GM06990 (cell line): ENCODE measurements around the gene SH3PXD2B.

Source experiments
- DNase-seq: peaks from one replicate; pipeline ENCODE4 v3.0.0-alpha.2; 2011; ENCODE audit not compliant: insufficient read length; ENCODE audit errors: extremely low read depth
- H3K27me3 ChIP-seq: replicated peaks from 2 replicates; pipeline ENCODE4 v1.6.0; 2011; ENCODE audit warnings: low read length; ENCODE audit not compliant: control insufficient read depth, insufficient read depth
- H3K36me3 ChIP-seq: 2 replicates; pipeline ENCODE4 v1.5.1; 2011; ENCODE audit warnings: low read length; ENCODE audit not compliant: control insufficient read depth, insufficient read depth
- H3K4me3 ChIP-seq: replicated peaks from 2 replicates; pipeline ENCODE4 v1.5.1; 2011; ENCODE audit warnings: low read depth, mild to moderate bottlenecking, control low read depth, low read length
- TF ChIP-seq, protein P1 (sequence below): IDR thresholded peaks from 2 replicates; pipeline ENCODE4 v1.5.1; 2011; ENCODE audit warnings: low read length, control low read depth, mild to moderate bottlenecking, inconsistent platforms; ENCODE audit not compliant: insufficient read depth, poor library complexity, severe bottlenecking

Gene SH3PXD2B

DNA sequence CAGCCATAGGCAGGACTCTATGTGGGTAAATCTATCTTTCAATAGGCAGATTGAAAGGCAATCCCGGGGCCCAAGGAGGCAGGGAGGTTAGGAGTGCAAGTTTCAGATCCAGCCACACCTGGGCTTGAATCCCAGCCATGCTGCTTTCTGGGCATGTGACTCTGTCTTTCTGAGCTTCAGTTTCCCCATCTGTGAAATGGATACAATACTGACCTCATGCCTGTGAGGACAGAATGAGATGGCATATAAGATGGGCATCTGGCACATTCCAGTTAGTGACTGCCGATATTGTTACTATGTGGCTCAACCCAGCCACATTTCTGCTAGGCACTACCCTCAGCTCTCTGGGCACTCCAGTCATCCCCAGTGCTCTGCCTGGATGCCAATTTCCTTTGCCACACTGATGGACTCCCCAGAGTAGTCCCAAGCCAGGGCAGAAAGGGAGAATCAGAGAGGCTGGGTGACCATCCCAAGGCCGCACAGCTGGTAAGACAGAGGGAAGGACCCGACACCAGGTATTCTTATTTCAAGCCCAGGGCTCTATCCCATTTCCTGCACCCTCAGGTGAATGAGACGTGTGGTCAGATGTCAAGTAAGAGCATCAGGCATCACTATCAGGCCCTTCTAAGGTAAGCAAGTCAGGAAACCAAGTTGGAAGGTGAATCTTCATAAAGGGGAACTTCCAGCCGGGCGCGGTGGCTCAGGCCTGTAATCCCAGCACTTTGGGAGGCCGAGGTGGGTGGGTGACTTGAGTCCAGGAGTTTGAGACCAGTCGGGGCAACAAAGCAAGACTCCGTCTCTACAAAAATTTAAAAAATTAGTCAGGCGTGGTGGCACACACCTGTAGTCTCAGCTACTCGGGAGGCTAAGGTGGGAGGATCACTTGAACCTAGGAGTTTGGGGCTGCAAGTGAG, 38.7 kb downstream of the SH3PXD2B start:
- no peak overlapping the region for H3K4me3 ChIP-seq
- no peak for DNase-seq
- no peaks in the 10 kb centered on the region for H3K36me3 ChIP-seq
- H3K27me3 ChIP-seq = no peaks in the 10 kb centered on the region
- TF ChIP-seq, protein P1, sequence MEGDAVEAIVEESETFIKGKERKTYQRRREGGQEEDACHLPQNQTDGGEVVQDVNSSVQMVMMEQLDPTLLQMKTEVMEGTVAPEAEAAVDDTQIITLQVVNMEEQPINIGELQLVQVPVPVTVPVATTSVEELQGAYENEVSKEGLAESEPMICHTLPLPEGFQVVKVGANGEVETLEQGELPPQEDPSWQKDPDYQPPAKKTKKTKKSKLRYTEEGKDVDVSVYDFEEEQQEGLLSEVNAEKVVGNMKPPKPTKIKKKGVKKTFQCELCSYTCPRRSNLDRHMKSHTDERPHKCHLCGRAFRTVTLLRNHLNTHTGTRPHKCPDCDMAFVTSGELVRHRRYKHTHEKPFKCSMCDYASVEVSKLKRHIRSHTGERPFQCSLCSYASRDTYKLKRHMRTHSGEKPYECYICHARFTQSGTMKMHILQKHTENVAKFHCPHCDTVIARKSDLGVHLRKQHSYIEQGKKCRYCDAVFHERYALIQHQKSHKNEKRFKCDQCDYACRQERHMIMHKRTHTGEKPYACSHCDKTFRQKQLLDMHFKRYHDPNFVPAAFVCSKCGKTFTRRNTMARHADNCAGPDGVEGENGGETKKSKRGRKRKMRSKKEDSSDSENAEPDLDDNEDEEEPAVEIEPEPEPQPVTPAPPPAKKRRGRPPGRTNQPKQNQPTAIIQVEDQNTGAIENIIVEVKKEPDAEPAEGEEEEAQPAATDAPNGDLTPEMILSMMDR = no peak

DNA sequence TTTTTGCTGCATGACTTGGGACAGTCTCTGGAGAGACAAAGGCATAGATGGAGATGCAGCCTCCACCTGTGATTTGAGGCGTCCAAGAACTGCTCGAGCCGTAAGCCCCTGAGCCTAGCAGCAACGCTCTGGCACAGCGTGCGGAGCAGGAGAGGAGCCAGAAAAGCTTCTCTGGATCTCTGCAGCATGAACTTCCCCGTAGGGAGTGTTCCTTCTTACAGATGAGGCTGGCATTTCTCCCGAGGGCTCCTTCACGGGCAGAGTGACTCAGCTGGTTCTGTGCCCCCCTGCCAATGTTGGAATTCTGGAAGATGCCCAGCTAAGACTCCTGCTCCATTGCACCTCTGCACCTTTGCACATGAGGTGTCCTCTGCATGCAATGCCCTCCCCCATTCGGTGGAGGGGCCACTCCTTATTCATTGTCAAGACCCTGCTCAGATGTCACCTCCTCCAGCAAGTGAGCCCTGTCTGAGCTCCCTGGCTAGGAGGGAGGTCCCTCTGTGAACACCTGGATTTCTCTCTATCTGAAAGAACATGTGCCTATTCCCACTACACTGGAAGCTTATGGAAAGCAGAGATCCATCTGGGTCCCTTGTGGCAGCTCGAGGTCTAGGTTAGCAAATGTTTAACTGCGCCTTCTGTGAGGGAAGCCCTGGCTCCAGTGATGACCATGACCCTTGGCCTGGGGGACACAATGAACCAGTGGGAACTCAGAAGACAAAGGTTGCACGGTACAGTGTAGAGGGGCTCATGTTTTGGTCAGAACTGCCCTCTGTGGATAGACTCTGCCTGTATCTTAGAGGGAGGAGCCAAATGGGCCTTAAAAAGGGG, 39.6 kb downstream of the SH3PXD2B start:
- no peaks in the 10 kb centered on the region for H3K27me3 ChIP-seq
- H3K36me3 ChIP-seq = no peaks in the 10 kb centered on the region
- DNase-seq = no peak
- TF ChIP-seq, protein P1 = no peak
- no peak overlapping the region for H3K4me3 ChIP-seq

DNA sequence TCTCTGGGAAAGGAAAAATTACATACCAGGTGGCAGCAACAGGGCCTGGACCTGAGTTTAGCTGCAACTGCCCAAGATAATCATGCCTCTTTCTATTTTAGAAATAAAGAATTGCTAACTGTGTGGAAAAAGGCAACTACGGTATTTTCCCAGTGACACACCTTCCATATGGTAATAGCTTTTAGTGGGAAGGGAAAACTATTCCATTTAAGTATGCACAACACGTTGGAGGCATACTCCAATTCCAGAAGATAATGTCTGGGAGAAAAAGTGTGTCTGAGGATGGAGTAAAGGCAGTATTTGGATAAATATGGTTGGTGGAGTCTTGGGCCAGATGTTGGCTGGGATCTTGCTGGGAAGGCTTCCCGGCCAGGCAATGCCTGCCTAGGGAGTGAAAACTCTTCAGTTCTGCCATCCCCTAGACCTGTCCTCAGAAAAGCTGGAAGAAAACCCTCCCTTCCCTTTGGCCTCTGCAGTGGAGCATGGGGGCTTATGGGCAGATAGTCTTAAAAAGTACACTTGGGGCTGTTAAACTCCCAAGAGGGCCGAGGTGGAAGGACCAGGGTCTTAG, 40.6 kb downstream of the SH3PXD2B start:
- H3K4me3 ChIP-seq = no peak overlapping the region
- no peaks in the 10 kb centered on the region for H3K36me3 ChIP-seq
- TF ChIP-seq, protein P1 = no peak
- no peak for DNase-seq
- no peaks in the 10 kb centered on the region for H3K27me3 ChIP-seq

- TF ChIP-seq, protein P1 = no peak
- peak; percentile 21 for DNase-seq
Measured at GRCh38 chr5:172412724-172413286, 41.5 kb downstream of the SH3PXD2B start.

DNA sequence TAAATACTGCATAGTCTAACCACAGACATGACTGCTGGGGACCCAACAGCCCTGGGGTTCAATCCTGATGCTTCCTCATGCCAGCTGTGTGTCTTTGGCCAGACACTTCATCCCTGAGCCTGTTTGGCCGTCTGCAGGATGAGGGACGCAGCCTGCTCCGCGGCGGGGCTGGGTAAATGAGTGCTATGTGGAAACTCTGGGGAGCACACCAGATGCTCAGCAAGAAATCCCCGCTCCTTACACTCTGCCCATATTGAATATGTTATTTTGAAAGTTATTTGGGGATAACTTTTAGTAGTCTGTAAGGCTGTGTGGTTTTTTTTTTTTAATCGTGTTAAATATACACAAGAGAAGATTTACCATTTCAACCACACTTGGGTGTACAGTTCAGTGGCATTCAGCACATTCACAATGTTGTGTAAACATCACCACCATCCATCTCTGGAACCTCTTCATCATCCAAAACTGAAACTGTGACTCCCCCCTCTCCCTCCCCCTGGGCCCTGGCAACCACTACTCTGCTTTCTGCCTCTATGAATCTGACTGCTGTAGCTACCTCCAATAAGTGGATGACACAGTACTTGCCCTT, 42.7 kb downstream of the SH3PXD2B start:
- Histone ChIP-seq H3K4me3 (no peak overlapping the region), H3K27me3 (no peaks in the 10 kb centered on the region)
- no peak for DNase-seq

More at GRCh38 chr5:172412724-172413286, 41.5 kb downstream of the SH3PXD2B start:
- no peaks in the 10 kb centered on the region for H3K27me3 ChIP-seq
- H3K36me3 ChIP-seq = no peaks in the 10 kb centered on the region
- no peak overlapping the region for H3K4me3 ChIP-seq

More for the DNA sequence above, 42.7 kb downstream of the SH3PXD2B start:
- no peaks in the 10 kb centered on the region for H3K36me3 ChIP-seq
- TF ChIP-seq, protein P1 = no peak
